SK-N-SH (cell line): ENCODE data around the gene RNF212. TPM values are rescaled to one million over a fixed set of nuclear protein-coding genes. Genes with fewer than 3 reads are reported as not detected.

ENCODE experiments used
- CTCF ChIA-PET: fragments of 300-600, 350-600 bp; formaldehyde crosslinking; extraction: SDS; loops from one replicate; lab custom pipeline; 2021; lab: Yijun Ruan, JAX
- POLR2A ChIA-PET: fragments of 350-600 bp; sonication (Branson Sonifier 250); formaldehyde crosslinking; extraction: SDS; loops from one replicate; lab custom pipeline; 2020; ENCODE audit warnings: antibody characterized with exemption, inconsistent platforms; lab: Yijun Ruan, JAX
- DNase-seq: peaks from one replicate; pipeline ENCODE4 v3.0.0; 2012
- H2AFZ ChIP-seq: fragments of 200-600 bp; sonication (generic); 2 replicates; pipeline ENCODE4 v1.8.1; 2016; ENCODE audit warnings: antibody characterized with exemption, mild to moderate bottlenecking, low read depth
- H3F3A ChIP-seq: fragments of 200-600 bp; sonication (generic); replicated peaks from 2 replicates; pipeline ENCODE3; 2016; ENCODE audit warnings: antibody characterized with exemption, mild to moderate bottlenecking; ENCODE audit not compliant: insufficient read depth
- H3K27ac ChIP-seq, 2 experiments: fragments of 200-500 bp in 1 of 2; fragments of 200-600 bp in 1 of 2; sonication (Bioruptor generic) in 1 of 2; sonication (generic), shearing (Covaris generic) in 1 of 2; 2 replicates each; pipeline versions ENCODE4 v1.5.1 to v1.6.1; 2014 to 2016; ENCODE audit warnings: low read depth in 2 of 2, inconsistent platforms in 1 of 2, low read length in 1 of 2, mild to moderate bottlenecking in 1 of 2, mixed read lengths in 1 of 2
- H3K27me3 ChIP-seq: fragments of 200-600 bp; sonication (generic), shearing (Covaris generic); 2 replicates; pipeline ENCODE4 v1.6.1; 2016; ENCODE audit warnings: mixed run types; ENCODE audit not compliant: insufficient read depth
- H3K36me3 ChIP-seq, 2 experiments: fragments of 200-500 bp in 1 of 2; fragments of 200-600 bp in 1 of 2; sonication (Bioruptor generic) in 1 of 2; sonication (generic) in 1 of 2; replicated peaks in 1 of 2; 2 replicates each; pipeline versions ENCODE3 to v1.5.1; 2014 to 2016; ENCODE audit warnings: low read length in 1 of 2, mild to moderate bottlenecking in 1 of 2; ENCODE audit not compliant: insufficient read depth in 2 of 2, control insufficient read depth in 1 of 2
- H3K4me1 ChIP-seq, 2 experiments: fragments of 200-500 bp in 1 of 2; fragments of 200-600 bp in 1 of 2; sonication (Bioruptor generic) in 1 of 2; sonication (generic), shearing (Covaris generic) in 1 of 2; 2 replicates each; pipeline versions ENCODE4 v1.5.1 to v1.6.1; 2014 to 2016; ENCODE audit warnings: low read depth in 1 of 2, low read length in 1 of 2, mixed run types in 1 of 2; ENCODE audit not compliant: insufficient read depth in 2 of 2, control insufficient read depth in 1 of 2
- H3K4me2 ChIP-seq: fragments of 200-600 bp; sonication (generic), shearing (Covaris generic); 2 replicates; pipeline ENCODE4 v1.6.1; 2017; ENCODE audit warnings: mixed run types
- H3K4me3 ChIP-seq, 2 experiments: fragments of 200-500 bp in 1 of 2; fragments of 200-600 bp in 1 of 2; sonication (Bioruptor generic) in 1 of 2; sonication (generic), shearing (Covaris generic) in 1 of 2; 2 replicates each; pipeline versions ENCODE4 v1.5.1 to v1.8.1; 2014 to 2016; ENCODE audit warnings: low read depth in 2 of 2, inconsistent platforms in 1 of 2, low read length in 1 of 2, mild to moderate bottlenecking in 1 of 2, mixed read lengths in 1 of 2, moderate library complexity in 1 of 2
- H3K79me2 ChIP-seq: fragments of 200-600 bp; sonication (generic); 2 replicates; pipeline ENCODE4 v1.8.1; 2017; ENCODE audit warnings: mild to moderate bottlenecking; ENCODE audit not compliant: insufficient read depth
- H3K9ac ChIP-seq: fragments of 200-600 bp; sonication (generic); 2 replicates; pipeline ENCODE4 v1.6.1; 2017; ENCODE audit warnings: mixed run types
- H3K9me2 ChIP-seq: fragments of 200-600 bp; sonication (generic); 2 replicates; pipeline ENCODE4 v1.6.1; 2017; ENCODE audit warnings: mixed run types
- H3K9me3 ChIP-seq: fragments of 200-600 bp; sonication (generic); 2 replicates; pipeline ENCODE4 v1.6.1; 2017; ENCODE audit warnings: mixed run types, mild to moderate bottlenecking, moderate library complexity
- H4K20me1 ChIP-seq: fragments of 200-600 bp; sonication (generic); 2 replicates; pipeline ENCODE4 v1.6.1; 2017; ENCODE audit warnings: mild to moderate bottlenecking, mixed run types; ENCODE audit not compliant: insufficient read depth
- CHD2 ChIP-seq: fragments of 150-350 bp; IDR thresholded peaks from 2 replicates; pipeline ENCODE4 v1.6.1; 2018; ENCODE audit warnings: low read length; ENCODE audit not compliant: partially characterized antibody
- ELF1 ChIP-seq: IDR thresholded peaks from 2 replicates; pipeline ENCODE4 v1.4.0; 2012
- FOXM1 ChIP-seq: IDR thresholded peaks from 2 replicates; pipeline ENCODE4 v1.4.0; 2012; ENCODE audit warnings: low read depth, mild to moderate bottlenecking
- GABPA ChIP-seq: IDR thresholded peaks from 2 replicates; pipeline ENCODE4 v1.4.0; 2012; ENCODE audit warnings: low read depth, mild to moderate bottlenecking
- JUND ChIP-seq: IDR thresholded peaks from 2 replicates; pipeline ENCODE4 v1.4.0; 2012
- MAX ChIP-seq: IDR thresholded peaks from 2 replicates; pipeline ENCODE4 v1.4.0; 2012; ENCODE audit warnings: low read depth
- MEF2A ChIP-seq: IDR thresholded peaks from 2 replicates; pipeline ENCODE4 v1.4.0; 2012; ENCODE audit warnings: low read depth, borderline replicate concordance
- NFIC ChIP-seq: IDR thresholded peaks from 2 replicates; pipeline ENCODE4 v1.4.0; 2012; ENCODE audit warnings: borderline replicate concordance
- NRF1 ChIP-seq: IDR thresholded peaks from 2 replicates; pipeline ENCODE4 v1.6.1; 2012; ENCODE audit warnings: low read depth, mild to moderate bottlenecking, low read length
- PBX3 ChIP-seq: IDR thresholded peaks from 2 replicates; pipeline ENCODE4; 2012
- POLR2AphosphoS5 ChIP-seq: IDR thresholded peaks from 2 replicates; pipeline ENCODE4 v1.6.1; 2012; ENCODE audit warnings: low read depth, low read length
- RCOR1 ChIP-seq: fragments of 150-350 bp; IDR thresholded peaks from 2 replicates; pipeline ENCODE4 v1.6.1; 2017; ENCODE audit warnings: antibody characterized with exemption, low read length
- RFX5 ChIP-seq: IDR thresholded peaks from 2 replicates; pipeline ENCODE4 v1.6.1; 2012; ENCODE audit warnings: mild to moderate bottlenecking, improper control_type of control experiment, low read length
- SIN3A ChIP-seq: IDR thresholded peaks from 2 replicates; pipeline ENCODE4 v1.6.1; 2012; ENCODE audit warnings: low read depth, mild to moderate bottlenecking, low read length, moderate library complexity, borderline replicate concordance
- TAF1 ChIP-seq: IDR thresholded peaks from 2 replicates; pipeline ENCODE4 v1.6.1; 2012; ENCODE audit warnings: low read depth, mild to moderate bottlenecking, low read length, moderate library complexity, borderline replicate concordance
- TEAD4 ChIP-seq: IDR thresholded peaks from 2 replicates; pipeline ENCODE4 v1.4.0; 2012; ENCODE audit warnings: mild to moderate bottlenecking, borderline replicate concordance; ENCODE audit not compliant: insufficient read depth
- USF2 ChIP-seq: fragments of 150-350 bp; IDR thresholded peaks from 2 replicates; pipeline ENCODE4 v1.6.1; 2017; ENCODE audit warnings: antibody characterized with exemption, low read length, low read depth, borderline replicate concordance
- ZBTB33 ChIP-seq: IDR thresholded peaks from 2 replicates; pipeline ENCODE4 v1.4.0; 2012; ENCODE audit warnings: low read depth, borderline replicate concordance
- WGBS: methylation state at CpG from one replicate; pipeline ENCODE4 v1.1.6; 2017; ENCODE audit warnings: low lambda C conversion rate; 5-methylcytosine and 5-hydroxymethylcytosine counted together
- polyA plus RNA-seq, 3 experiments: library from polyadenylated mRNA; depleted of rRNA; stranded (reverse); fragments of >200 nt; gene quantifications; 2 replicates each; pipeline ENCODE4 v1.2.3, GENCODE V29; 2012

RNF212 gene
- polyA plus RNA-seq, 1 of the 3 experiments (the other 2 are of a cell fraction), result 7.0 TPM

DNA sequence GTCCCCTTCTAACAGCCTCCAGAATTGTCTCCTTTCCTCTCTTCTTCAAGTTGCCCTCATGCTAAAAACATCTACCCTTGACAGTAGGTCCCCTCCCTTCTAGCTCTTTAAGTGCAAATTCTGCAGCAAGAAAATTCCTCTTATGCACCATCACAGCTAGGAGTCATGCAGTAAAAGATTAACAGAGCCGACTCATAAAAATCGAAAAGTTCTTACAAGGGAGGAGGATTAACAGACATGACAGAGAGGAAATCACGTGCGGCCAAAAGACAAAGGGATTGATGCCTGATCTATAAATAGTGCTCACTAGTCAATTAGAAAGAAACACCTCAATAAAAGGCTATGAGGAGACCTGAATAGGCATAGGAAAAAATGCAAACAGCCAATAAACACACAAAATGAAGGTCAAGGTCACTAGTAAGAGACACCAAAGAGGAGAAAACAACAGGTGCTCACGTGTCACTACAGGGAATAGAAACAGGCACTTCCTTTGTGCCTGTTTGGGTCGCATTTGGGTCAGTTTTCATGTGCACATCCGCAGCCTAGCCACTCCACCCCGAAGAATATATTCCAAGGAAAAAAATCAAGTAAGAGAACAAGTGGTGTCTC, 3.4 kb downstream of the RNF212 start:
- TF ChIP-seq TAF1, result no peak
- TF ChIP-seq MEF2A, result no peak
- no peak for TF ChIP-seq NFIC
- no peak for TF ChIP-seq TEAD4
- TF ChIP-seq GABPA, result no peak
- TF ChIP-seq NRF1, result no peak
- TF ChIP-seq PBX3, result no peak
- TF ChIP-seq POLR2AphosphoS5, result no peak
- no peak for TF ChIP-seq MAX
- no peak for TF ChIP-seq RCOR1
- TF ChIP-seq FOXM1, result no peak
- no peak for TF ChIP-seq JUND
- no peak for TF ChIP-seq ELF1
- WGBS, result 47% methylated on average over 8 of the region's 8 CpGs
- POLR2A ChIA-PET, result no interaction called here
- Histone ChIP-seq H3K27ac (no peak overlapping the region), H3K36me3 (no peaks in the 10 kb centered on the region), H3K9ac (no peak overlapping the region), H3K79me2 (no peaks in the 10 kb centered on the region), H4K20me1 (no peaks in the 10 kb centered on the region), H3K9me2 (no peaks in the 10 kb centered on the region), H3K4me2 (no peak overlapping the region), H3K4me1 (no peaks in the 10 kb centered on the region; a peak in 1 of 4 replicates), H3K9me3 (no peaks in the 10 kb centered on the region), H3K4me3 (no peak overlapping the region), H3F3A (no peaks in the 10 kb centered on the region), H2AFZ (no peak overlapping the region), H3K27me3 (peaks cover 31% of the 10 kb centered on the region; the same call in 1 of the 2 replicates)
- DNase-seq, result no peak
- CTCF ChIA-PET, result no interaction called here

GRCh38 chr4:1109333-1109732, 4.0 kb downstream of the RNF212 start:
- H3K9me3 ChIP-seq, result no peaks in the 10 kb centered on the region
- no peaks in the 10 kb centered on the region for H4K20me1 ChIP-seq
- H3K27me3 ChIP-seq, result peaks cover 31% of the 10 kb centered on the region; the same call in 1 of the 2 replicates
- ChIA-PET CTCF (no interaction called here), POLR2A (no interaction called here)
- no peaks in the 10 kb centered on the region for H3K9me2 ChIP-seq
- no peak overlapping the region for H3K4me2 ChIP-seq
- no peaks in the 10 kb centered on the region; a peak in 1 of 4 replicates for H3K4me1 ChIP-seq
- no peaks in the 10 kb centered on the region for H3K36me3 ChIP-seq
- no peak overlapping the region for H3K27ac ChIP-seq
- no peak overlapping the region for H3K4me3 ChIP-seq
- no peak for TF ChIP-seq CHD2
- TF ChIP-seq TAF1, result no peak
- no peak for TF ChIP-seq USF2
- TF ChIP-seq RFX5, result no peak
- no peak for TF ChIP-seq POLR2AphosphoS5
- TF ChIP-seq ZBTB33, result no peak
- no peak for TF ChIP-seq SIN3A
- no peak for TF ChIP-seq GABPA
- TF ChIP-seq ELF1, result no peak
- no peak for TF ChIP-seq FOXM1
- no peak for TF ChIP-seq NRF1
- WGBS, result 50% methylated on average over 1 of the region's 2 CpGs
- DNase-seq, result no peak
- no peaks in the 10 kb centered on the region for H3F3A ChIP-seq
- H3K9ac ChIP-seq, result no peak overlapping the region
- no peak overlapping the region for H2AFZ ChIP-seq
- no peaks in the 10 kb centered on the region for H3K79me2 ChIP-seq
